ENCODE results near the gene MTERF2.

Gene MTERF2

GRCh38 chr12:106987846-106988245 lies 900 bp upstream of the MTERF2 start:
- DNase-seq, result no peak

GRCh38 chr12:106986135-106986534 lies 811 bp downstream of the MTERF2 start:
- DNase-seq, result no peak

- no peak for DNase-seq
Measured at GRCh38 chr12:106985479-106985878, 1.5 kb downstream of the MTERF2 start.

- DNase-seq, result no peak
Measured at GRCh38 chr12:106984588-106985137, 2.3 kb downstream of the MTERF2 start.

GRCh38 chr12:106982229-106982628 lies 4.7 kb downstream of the MTERF2 start:
- no peak for DNase-seq

GRCh38 chr12:106981788-106982187 lies 5.2 kb downstream of the MTERF2 start:
- DNase-seq, result no peak

GRCh38 chr12:106980944-106981343 lies 6.0 kb downstream of the MTERF2 start:
- no peak for DNase-seq

- DNase-seq, result peak; percentile 37
Measured at GRCh38 chr12:106978035-106978800, 8.7 kb downstream of the MTERF2 start.

- no peak for DNase-seq
Measured at GRCh38 chr12:106976668-106977067, 10.3 kb downstream of the MTERF2 start.

GRCh38 chr12:106975993-106976658 lies 10.8 kb downstream of the MTERF2 start:
- peak; percentile 30 for DNase-seq

- DNase-seq, result no peak
Measured at GRCh38 chr12:106975098-106975497, 11.8 kb downstream of the MTERF2 start.

- DNase-seq, result no peak
Measured at GRCh38 chr12:106974511-106974910, 12.4 kb downstream of the MTERF2 start.

GRCh38 chr12:106973545-106973944 lies 13.4 kb downstream of the MTERF2 start:
- no peak for DNase-seq

GRCh38 chr12:106971065-106971464 lies 15.9 kb downstream of the MTERF2 start:
- DNase-seq, result no peak

GRCh38 chr12:106964526-106964925 lies 22.4 kb downstream of the MTERF2 start:
- no peak for DNase-seq

GRCh38 chr12:106962286-106962685 lies 24.7 kb downstream of the MTERF2 start:
- DNase-seq, result peak; percentile 65

- DNase-seq, result no peak
Measured at GRCh38 chr12:106960443-106960842, 26.5 kb downstream of the MTERF2 start.

- no peak for DNase-seq
Measured at GRCh38 chr12:106957583-106957982, 29.4 kb downstream of the MTERF2 start.

- DNase-seq, result peak; percentile 69
Measured at GRCh38 chr12:106956048-106956578, 30.8 kb downstream of the MTERF2 start.

- DNase-seq, result peak; percentile 96
Measured at GRCh38 chr12:106955377-106956047, 31.4 kb downstream of the MTERF2 start, which contains the start of gene TMEM263. TSS of gene TMEM263 (plus strand) at chr12:106955907. CDS start at chr12:106967117, 11,210 bp downstream.

GRCh38 chr12:106954462-106955376 lies 32.2 kb downstream of the MTERF2 start:
- DNase-seq, result peak; percentile 42
